H9 (cell line): ENCODE results near the gene LRP1-AS. TPM values are rescaled to one million over a fixed set of nuclear protein-coding genes. Genes with fewer than 3 reads are reported as not detected.

Source experiments
- DNase-seq: peaks from one replicate; pipeline ENCODE4 v3.0.0-alpha.2; 2017
- H2AFZ ChIP-seq: one replicate; pipeline ENCODE4 v1.6.1; 2013; ENCODE audit warnings: mild to moderate bottlenecking, low read length, control low read depth, moderate library complexity
- H2AK5ac ChIP-seq: 2 replicates; pipeline ENCODE4 v1.6.1; 2013; ENCODE audit warnings: low read length, control low read depth, mixed read lengths; ENCODE audit not compliant: insufficient read length
- H2BK120ac ChIP-seq: one replicate; pipeline ENCODE4 v1.6.1; 2013; ENCODE audit warnings: low read depth, mild to moderate bottlenecking, low read length, control low read depth, inconsistent platforms; ENCODE audit not compliant: poor library complexity, severe bottlenecking
- H2BK12ac ChIP-seq: 2 replicates; pipeline ENCODE4 v1.6.1; 2013; ENCODE audit warnings: low read length, control low read depth, mixed read lengths, low read depth; ENCODE audit not compliant: insufficient read length
- H2BK15ac ChIP-seq: 2 replicates; pipeline ENCODE4 v1.6.1; 2013; ENCODE audit warnings: low read depth, low read length, control low read depth
- H2BK20ac ChIP-seq: one replicate; pipeline ENCODE4 v1.6.1; 2013; ENCODE audit warnings: low read depth, mild to moderate bottlenecking, low read length, control low read depth, inconsistent platforms; ENCODE audit not compliant: poor library complexity, severe bottlenecking
- H2BK5ac ChIP-seq: 2 replicates; pipeline ENCODE4 v1.6.1; 2013; ENCODE audit warnings: low read length, control low read depth, mixed read lengths; ENCODE audit not compliant: insufficient read length
- H3K14ac ChIP-seq: 2 replicates; pipeline ENCODE4 v1.6.1; 2013; ENCODE audit warnings: low read length, control low read depth; ENCODE audit not compliant: insufficient read depth
- H3K18ac ChIP-seq: 2 replicates; pipeline ENCODE4 v1.6.1; 2013; ENCODE audit warnings: low read depth, mild to moderate bottlenecking, mixed read lengths, low read length, control low read depth; ENCODE audit not compliant: insufficient read length
- H3K23ac ChIP-seq: 2 replicates; pipeline ENCODE4 v1.6.1; 2013; ENCODE audit warnings: low read length, control low read depth, mixed read lengths, low read depth; ENCODE audit not compliant: insufficient read length
- H3K23me2 ChIP-seq: 2 replicates; pipeline ENCODE4 v1.6.1; 2013; ENCODE audit warnings: low read depth, mild to moderate bottlenecking, mixed read lengths, low read length, control low read depth; ENCODE audit not compliant: insufficient read length, poor library complexity, severe bottlenecking
- H3K27ac ChIP-seq: 2 replicates; pipeline ENCODE4 v1.5.1; 2013; ENCODE audit warnings: low read length, control low read depth, mixed read lengths, low read depth; ENCODE audit not compliant: insufficient read length
- H3K27me3 ChIP-seq: 2 replicates; pipeline ENCODE4 v1.6.1; 2013; ENCODE audit warnings: low read length, control low read depth, inconsistent platforms; ENCODE audit not compliant: insufficient read depth
- H3K4ac ChIP-seq: 2 replicates; pipeline ENCODE4 v1.6.1; 2013; ENCODE audit warnings: low read depth, mild to moderate bottlenecking, control low read depth, inconsistent platforms, low read length, moderate library complexity
- H3K4me1 ChIP-seq: 2 replicates; pipeline ENCODE4 v1.6.1; 2013; ENCODE audit warnings: low read length, control low read depth, inconsistent platforms; ENCODE audit not compliant: insufficient read depth
- H3K4me2 ChIP-seq: 2 replicates; pipeline ENCODE4 v1.6.1; 2013; ENCODE audit warnings: low read length, control low read depth, mixed read lengths; ENCODE audit not compliant: insufficient read length, insufficient read depth
- H3K56ac ChIP-seq: 2 replicates; pipeline ENCODE4 v1.6.1; 2013; ENCODE audit warnings: low read depth, mild to moderate bottlenecking, mixed read lengths, low read length, control low read depth; ENCODE audit not compliant: insufficient read length
- H3K79me1 ChIP-seq: 2 replicates; pipeline ENCODE4 v1.6.1; 2013; ENCODE audit warnings: low read depth, mild to moderate bottlenecking, moderate library complexity, low read length, control low read depth, inconsistent platforms; ENCODE audit not compliant: insufficient read depth, poor library complexity, severe bottlenecking
- H3K79me2 ChIP-seq: 2 replicates; pipeline ENCODE4 v1.6.1; 2013; ENCODE audit warnings: low read length, control low read depth, inconsistent platforms; ENCODE audit not compliant: insufficient read depth
- H3K9ac ChIP-seq: 2 replicates; pipeline ENCODE4 v1.6.1; 2013; ENCODE audit warnings: low read length, control low read depth, mixed read lengths; ENCODE audit not compliant: insufficient read length; ENCODE audit errors: extremely low read depth
- H3K9me3 ChIP-seq: one replicate; pipeline ENCODE4 v1.6.1; 2013; ENCODE audit warnings: low read depth, low read length, inconsistent platforms; ENCODE audit not compliant: control insufficient read depth
- H3T11ph ChIP-seq: one replicate; pipeline ENCODE4 v1.6.1; 2013; ENCODE audit warnings: mild to moderate bottlenecking, low read length, control low read depth, inconsistent platforms
- H4K20me1 ChIP-seq: one replicate; pipeline ENCODE4 v1.6.1; 2013; ENCODE audit not compliant: control insufficient read depth, insufficient read length, insufficient read depth
- H4K5ac ChIP-seq: 2 replicates; pipeline ENCODE4 v1.6.1; 2013; ENCODE audit warnings: low read depth, mild to moderate bottlenecking, mixed read lengths, low read length, control low read depth; ENCODE audit not compliant: insufficient read length
- H4K8ac ChIP-seq: replicated peaks from 2 replicates; pipeline ENCODE4 v1.6.1; 2013; ENCODE audit warnings: low read length, control low read depth, mixed read lengths, low read depth; ENCODE audit not compliant: insufficient read length
- H4K91ac ChIP-seq: 2 replicates; pipeline ENCODE4 v1.6.1; 2013; ENCODE audit warnings: low read depth, mild to moderate bottlenecking, moderate library complexity, mixed read lengths, low read length, control low read depth; ENCODE audit not compliant: insufficient read length
- H3K27ac Mint-ChIP-seq, 3 experiments: 2 replicates in 2 of 3; 3 replicates in 1 of 3; pipeline ENCODE4 v1.8.0; 2020 to 2021; ENCODE audit warnings: mixed read lengths in 3 of 3, mild to moderate bottlenecking in 1 of 3, moderate library complexity in 1 of 3
- H3K27me3 Mint-ChIP-seq: 2 replicates; pipeline ENCODE4 v1.8.0; 2021; ENCODE audit warnings: low read depth, mild to moderate bottlenecking, moderate library complexity, mixed read lengths
- H3K36me3 Mint-ChIP-seq, 3 experiments: 2 replicates in 2 of 3; 3 replicates in 1 of 3; pipeline ENCODE4 v1.8.0; 2020 to 2021; ENCODE audit warnings: low read depth in 3 of 3, mixed read lengths in 3 of 3; ENCODE audit not compliant: insufficient read depth in 1 of 3
- H3K4me1 Mint-ChIP-seq, 2 experiments: 2 replicates each; pipeline ENCODE4 v1.8.0; 2020; ENCODE audit warnings: mixed read lengths in 2 of 2
- H3K4me3 Mint-ChIP-seq, 2 experiments: 2 replicates in 1 of 2; 3 replicates in 1 of 2; pipeline ENCODE4 v1.8.0; 2020 to 2021; ENCODE audit warnings: mild to moderate bottlenecking in 2 of 2, mixed read lengths in 2 of 2, moderate library complexity in 1 of 2
- H3K9me3 Mint-ChIP-seq, 2 experiments: 2 replicates in 1 of 2; 3 replicates in 1 of 2; pipeline ENCODE4 v1.8.0; 2020; ENCODE audit warnings: mild to moderate bottlenecking in 2 of 2, mixed read lengths in 2 of 2, moderate library complexity in 1 of 2
- CTCF ChIP-seq: fragments of 200-600 bp; sonication (generic); conservative IDR thresholded peaks from 3 replicates; pipeline ENCODE4 v1.8.0; 2021; ENCODE audit warnings: antibody characterized with exemption, mild to moderate bottlenecking
- WGBS: extraction: QIAGEN DNeasy Blood & Tissue Kit; methylation state at CpG from one replicate; pipeline ENCODE4 v1.1.7; 2013; ENCODE audit warnings: missing lambda C conversion rate, low lambda C conversion rate, mixed read lengths; ENCODE audit not compliant: insufficient read length; ENCODE audit errors: extremely low coverage; 5-methylcytosine and 5-hydroxymethylcytosine counted together
- total RNA-seq: library from RNA; stranded (reverse); gene quantifications from 2 replicates; pipeline ENCODE4 v1.2.1, GENCODE V29; 2021

Gene LRP1-AS
- total RNA-seq, 1 experiment from 2014 or later = not detected

- Histone ChIP-seq H2BK120ac (no peak overlapping the region), H3K56ac (no peak overlapping the region), H4K20me1 (no peaks in the 10 kb centered on the region), H3K23ac (no peak overlapping the region), H2BK12ac (no peak overlapping the region), H3K4ac (no peak overlapping the region), H4K91ac (no peak overlapping the region), H4K5ac (no peak overlapping the region), H2BK5ac (no peak overlapping the region), H3K4me1 (no peaks in the 10 kb centered on the region), H3K9me3 (no peaks in the 10 kb centered on the region), H2AFZ (no peak overlapping the region), H3T11ph (no peak overlapping the region), H3K79me1 (no peaks in the 10 kb centered on the region), H3K18ac (no peak overlapping the region), H3K27ac (no peak overlapping the region), H3K14ac (no peak overlapping the region), H3K9ac (no peak overlapping the region), H3K23me2 (no peaks in the 10 kb centered on the region), H2AK5ac (no peak overlapping the region), H2BK15ac (no peak overlapping the region), H2BK20ac (no peak overlapping the region), H3K79me2 (no peaks in the 10 kb centered on the region), H4K8ac (no peak overlapping the region), H3K4me2 (no peak overlapping the region), H3K27me3 (no peaks in the 10 kb centered on the region)
- Mint-ChIP-seq H3K36me3 (peaks cover 2 to 58% (median 42%) of the 10 kb centered on the region in 3 experiments), H3K9me3 (no peaks in the 10 kb centered on the region), H3K27me3 (no peaks in the 10 kb centered on the region), H3K4me1 (peaks cover 0 to 10% of the 10 kb centered on the region in 2 experiments; a peak in 3 of 4 replicates), H3K27ac (no peak overlapping the region), H3K4me3 (no peak overlapping the region)
- DNase-seq = no peak
- TF ChIP-seq CTCF = no peak
- no CpG with 5 or more reads among the region's 7 CpGs for WGBS
Observed at GRCh38 chr12:57103856-57104255, 43.6 kb downstream of the LRP1-AS start.
